GM21447 (cell line): ENCODE data around the gene MDM2.
"Not testable (repeated sequence)": the region's sequence is repeated elsewhere in the genome, so short reads cannot be mapped to it uniquely, and the experiment has no call there.

Experiments
- ATAC-seq: cut with Tn5 transposase; IDR thresholded peaks from one replicate; pipeline ENCODE4 v1.9.1; 2021; ENCODE audit not compliant: unreplicated experiment

MDM2 gene

GRCh38 chr12:68805592-68806120 lies 2.3 kb upstream of the MDM2 start:
- no peak for ATAC-seq

DNA sequence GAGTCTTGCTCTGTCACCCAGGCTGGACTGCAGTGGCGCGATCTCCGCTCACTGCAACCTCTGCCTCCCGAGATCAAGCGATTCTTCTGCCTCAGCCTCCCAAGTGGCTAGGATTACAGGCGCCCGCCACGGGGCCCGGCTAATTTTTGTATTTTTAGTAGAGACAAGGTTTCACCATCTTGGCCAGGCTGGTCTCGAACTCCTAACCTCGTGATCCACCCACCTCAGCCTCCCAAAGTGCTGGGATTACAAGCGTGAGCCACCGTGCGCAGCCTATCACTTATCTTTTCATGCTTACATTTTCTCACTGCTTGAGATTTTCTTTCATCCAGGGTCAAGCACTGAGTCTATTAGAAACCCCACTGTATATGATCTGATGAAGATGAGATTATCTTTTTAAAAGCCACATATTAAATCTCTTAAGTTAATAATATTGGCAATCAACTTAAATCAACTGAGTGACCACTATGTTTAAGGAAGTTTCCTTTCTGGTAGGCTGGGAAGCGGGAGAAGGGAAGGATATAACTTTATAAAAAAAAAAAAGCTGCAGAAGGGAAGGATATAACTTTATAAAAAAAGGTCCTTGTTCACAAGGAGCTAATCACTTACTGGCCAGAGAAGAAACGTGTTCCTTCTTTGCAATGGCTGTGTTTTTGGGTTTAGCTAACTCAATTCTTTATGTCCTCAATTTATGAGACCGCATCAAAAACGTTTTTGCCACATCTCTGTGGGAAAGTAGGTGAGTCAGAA lies 1.3 kb upstream of the MDM2 start:
- ATAC-seq, result no peak

GRCh38 chr12:68807274-68807575 lies 752 bp upstream of the MDM2 start:
- not testable (repeated sequence) for ATAC-seq

- ATAC-seq, result peak; percentile 61
Observed at GRCh38 chr12:68808388-68809189, 612 bp downstream of the MDM2 start.

GRCh38 chr12:68809190-68810026 lies 1.4 kb downstream of the MDM2 start:
- no peak for ATAC-seq

GRCh38 chr12:68810027-68810389 lies 2.0 kb downstream of the MDM2 start:
- ATAC-seq, result not testable (repeated sequence)

DNA sequence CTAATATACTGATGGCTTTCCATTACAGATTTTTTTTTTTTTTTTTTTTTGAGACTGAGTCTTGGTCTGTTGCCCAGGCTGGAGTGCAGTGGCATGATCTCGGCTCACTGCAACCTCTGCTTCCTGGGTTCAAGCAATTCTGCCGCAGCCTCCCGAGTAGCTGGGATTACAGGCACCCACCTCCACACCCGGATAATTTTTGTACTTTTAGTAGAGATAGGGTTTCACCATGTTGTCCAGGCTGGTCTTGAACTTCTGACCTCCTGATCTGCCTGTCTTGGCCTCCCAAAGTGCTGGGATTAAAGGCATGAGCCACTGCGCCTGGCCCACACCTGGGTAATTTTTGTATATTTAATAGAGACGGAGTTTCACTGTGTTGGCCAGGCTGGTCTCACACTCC lies 3.6 kb downstream of the MDM2 start:
- ATAC-seq, result not testable (repeated sequence)

- no peak for ATAC-seq
Observed at GRCh38 chr12:68812553-68813241, 4.7 kb downstream of the MDM2 start.

GRCh38 chr12:68813242-68813593 lies 5.2 kb downstream of the MDM2 start:
- no peak for ATAC-seq

DNA sequence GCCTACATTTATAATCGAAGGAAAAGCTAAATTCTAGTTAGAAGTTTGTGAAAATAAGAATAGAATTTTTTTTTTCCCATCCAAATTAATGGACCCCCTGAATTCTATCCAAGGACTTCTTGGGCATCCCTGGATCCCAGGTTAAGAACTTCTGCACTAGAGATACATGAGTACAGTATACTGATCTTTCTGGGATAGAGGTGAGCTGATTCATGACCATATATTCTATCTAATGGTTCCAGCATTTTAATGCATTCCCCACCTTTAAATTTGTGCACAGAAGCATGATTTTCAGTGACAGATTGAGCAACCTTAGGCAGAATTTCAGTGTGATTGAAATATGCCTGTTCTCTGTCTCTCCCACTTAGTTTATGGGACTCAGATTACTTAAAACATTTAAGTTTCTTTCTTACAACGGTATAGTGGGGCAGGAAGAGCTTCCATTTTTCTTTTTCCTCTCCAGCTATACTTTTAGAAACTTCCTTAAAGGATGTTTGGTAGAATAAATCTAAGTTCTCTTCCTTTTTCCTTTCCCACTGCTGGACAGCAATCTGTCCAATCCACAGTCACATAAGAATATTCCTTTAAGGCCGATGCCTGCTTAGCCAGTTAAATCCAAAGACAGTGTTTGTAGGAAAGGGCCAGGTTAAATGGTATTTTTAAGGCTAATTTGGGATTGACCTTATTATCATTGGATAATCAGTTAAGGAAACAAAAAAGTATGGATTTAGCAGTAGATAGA lies 6.7 kb downstream of the MDM2 start:
- ATAC-seq, result no peak

DNA sequence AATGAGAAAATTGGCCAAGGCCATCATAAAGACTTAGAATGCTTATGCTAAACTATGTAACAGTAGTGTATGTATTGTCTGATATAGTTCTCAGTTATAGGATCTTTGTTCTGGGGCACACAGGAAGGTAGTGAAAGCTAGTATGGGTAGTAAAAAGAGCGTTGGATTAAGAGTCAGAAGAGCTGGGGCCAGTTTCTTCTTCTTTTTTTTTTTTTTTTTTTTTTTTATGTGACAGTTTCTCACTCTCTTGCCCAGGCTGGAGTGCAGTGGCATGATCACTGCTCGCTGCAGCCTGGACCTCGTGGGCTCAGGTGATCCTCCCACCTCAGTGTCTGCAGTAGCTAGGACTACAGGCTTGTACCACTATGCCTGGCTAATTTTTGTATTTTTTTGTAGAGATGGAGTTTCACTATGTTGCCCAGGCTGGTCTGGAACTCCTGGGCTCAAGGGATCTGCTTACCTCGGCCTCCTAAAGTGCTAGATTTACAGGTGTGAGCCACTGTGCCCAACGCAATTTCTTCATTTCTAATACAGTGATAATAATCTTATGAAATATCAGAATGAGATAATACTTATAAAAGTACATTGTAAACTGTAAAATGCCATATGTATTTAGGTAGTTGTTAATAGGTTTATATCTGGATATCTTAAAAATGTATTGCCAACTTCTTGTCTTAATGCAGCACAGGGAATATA lies 7.4 kb downstream of the MDM2 start:
- no peak for ATAC-seq

GRCh38 chr12:68815928-68816800 lies 8.2 kb downstream of the MDM2 start:
- ATAC-seq, result no peak

DNA sequence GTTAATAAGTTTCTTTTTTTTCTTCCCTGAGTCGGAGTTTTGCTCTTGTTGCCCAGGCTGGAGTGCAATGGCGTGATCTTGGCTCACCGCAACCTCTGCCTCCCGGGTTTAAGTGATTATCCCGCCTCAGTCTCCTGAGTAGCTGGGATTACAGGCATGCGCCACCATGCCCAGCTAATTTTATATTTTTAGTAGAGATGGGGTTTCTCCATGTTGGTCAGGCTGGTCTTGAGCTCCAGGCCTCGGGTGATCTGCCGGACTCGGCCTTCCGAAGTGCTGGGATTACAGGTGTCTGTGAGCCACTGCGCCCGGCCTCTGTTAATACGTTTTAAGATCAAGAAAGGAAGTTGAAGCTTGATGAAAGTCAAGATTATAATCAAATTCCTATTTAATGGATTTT lies 11.5 kb downstream of the MDM2 start:
- not testable (repeated sequence) for ATAC-seq

DNA sequence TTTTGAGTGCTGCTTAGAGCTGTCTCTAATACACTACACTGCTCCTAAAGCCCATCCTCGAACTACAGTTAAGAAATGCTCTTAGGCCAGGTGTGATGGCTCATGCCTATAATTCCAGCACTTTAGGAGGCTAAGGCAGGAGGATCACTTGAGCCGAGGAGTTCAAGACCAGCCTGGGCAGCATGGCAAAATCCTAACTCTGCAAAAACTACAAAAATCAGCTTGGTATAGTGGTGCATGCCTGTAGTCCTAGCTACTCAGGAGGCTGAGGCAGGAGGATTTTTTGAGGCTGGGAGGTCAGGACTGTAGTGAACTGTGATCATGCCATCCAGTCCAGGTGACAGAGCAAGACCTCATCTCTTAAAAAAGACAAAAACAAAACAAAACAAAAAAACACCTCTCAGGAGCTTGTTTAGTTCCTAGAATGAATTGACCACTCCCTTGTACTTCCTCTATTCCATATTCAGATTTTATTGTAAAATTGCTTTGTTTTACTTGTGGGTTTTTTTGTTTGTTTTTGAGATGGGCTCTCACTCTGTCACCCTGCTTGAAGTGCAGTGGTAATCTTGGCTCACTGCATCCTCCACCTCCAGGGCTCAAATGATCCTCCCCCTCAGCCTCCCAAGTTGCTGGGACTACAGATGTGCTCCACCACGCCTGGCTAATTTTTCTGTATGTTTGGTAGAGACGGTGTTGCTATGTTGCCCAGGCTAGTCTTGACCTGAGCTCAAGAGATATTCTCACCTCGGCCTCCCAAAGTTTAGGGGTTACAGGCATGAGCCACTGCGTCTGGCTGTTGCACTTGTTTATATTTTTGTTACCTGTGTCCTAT lies 13.6 kb downstream of the MDM2 start:
- ATAC-seq, result no peak

DNA sequence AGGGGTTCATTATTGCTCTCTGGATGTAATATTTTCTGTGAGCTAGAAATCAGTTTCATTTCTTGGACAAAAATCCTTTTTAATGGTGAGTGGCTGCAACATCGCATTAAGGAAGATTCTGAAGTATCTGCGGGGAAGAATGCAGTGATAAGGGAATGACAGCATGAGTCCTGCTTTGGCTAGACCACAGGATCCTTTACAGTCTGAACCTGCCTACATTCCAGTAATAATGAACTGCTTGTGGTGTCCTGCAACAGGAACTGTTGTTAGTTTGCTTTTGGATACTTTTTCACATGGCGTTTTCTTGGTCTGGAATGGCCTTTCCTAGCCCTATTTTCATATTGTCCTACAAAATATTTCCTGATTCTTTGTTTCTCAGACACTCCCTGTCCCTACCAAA lies 15.7 kb downstream of the MDM2 start:
- ATAC-seq, result no peak

DNA sequence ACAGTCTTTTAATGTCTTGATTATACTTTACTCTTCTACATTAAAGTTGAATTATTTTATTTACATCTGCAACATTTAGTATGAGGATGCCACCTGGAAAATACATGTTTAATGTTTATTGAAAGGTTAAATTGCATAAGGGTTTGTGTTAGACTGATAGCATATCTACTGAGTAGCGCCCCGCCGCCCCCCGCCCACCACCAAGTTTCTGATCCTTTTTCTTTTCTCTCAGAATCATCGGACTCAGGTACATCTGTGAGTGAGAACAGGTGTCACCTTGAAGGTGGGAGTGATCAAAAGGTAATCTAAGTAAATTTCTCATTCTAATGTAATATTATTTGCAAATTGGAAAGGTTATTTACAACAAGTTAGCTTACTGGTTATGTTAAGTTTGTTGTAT lies 16.2 kb downstream of the MDM2 start:
- ATAC-seq, result no peak

GRCh38 chr12:68824597-68825250 lies 16.7 kb downstream of the MDM2 start:
- ATAC-seq, result no peak
